Metanephros (tissue), 1 donor: ENCODE measurements around the gene LGR6. TPM values are rescaled to one million over a fixed set of nuclear protein-coding genes. Genes with fewer than 3 reads are reported as not detected.

Experiments used
- total RNA-seq: library from RNA; depleted of rRNA; stranded (reverse); fragments of >200 nt; gene quantifications from one replicate; pipeline ENCODE4 v1.2.3, GENCODE V29; 2014

The LGR6 gene, protein sequence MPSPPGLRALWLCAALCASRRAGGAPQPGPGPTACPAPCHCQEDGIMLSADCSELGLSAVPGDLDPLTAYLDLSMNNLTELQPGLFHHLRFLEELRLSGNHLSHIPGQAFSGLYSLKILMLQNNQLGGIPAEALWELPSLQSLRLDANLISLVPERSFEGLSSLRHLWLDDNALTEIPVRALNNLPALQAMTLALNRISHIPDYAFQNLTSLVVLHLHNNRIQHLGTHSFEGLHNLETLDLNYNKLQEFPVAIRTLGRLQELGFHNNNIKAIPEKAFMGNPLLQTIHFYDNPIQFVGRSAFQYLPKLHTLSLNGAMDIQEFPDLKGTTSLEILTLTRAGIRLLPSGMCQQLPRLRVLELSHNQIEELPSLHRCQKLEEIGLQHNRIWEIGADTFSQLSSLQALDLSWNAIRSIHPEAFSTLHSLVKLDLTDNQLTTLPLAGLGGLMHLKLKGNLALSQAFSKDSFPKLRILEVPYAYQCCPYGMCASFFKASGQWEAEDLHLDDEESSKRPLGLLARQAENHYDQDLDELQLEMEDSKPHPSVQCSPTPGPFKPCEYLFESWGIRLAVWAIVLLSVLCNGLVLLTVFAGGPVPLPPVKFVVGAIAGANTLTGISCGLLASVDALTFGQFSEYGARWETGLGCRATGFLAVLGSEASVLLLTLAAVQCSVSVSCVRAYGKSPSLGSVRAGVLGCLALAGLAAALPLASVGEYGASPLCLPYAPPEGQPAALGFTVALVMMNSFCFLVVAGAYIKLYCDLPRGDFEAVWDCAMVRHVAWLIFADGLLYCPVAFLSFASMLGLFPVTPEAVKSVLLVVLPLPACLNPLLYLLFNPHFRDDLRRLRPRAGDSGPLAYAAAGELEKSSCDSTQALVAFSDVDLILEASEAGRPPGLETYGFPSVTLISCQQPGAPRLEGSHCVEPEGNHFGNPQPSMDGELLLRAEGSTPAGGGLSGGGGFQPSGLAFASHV
- total RNA-seq = 1.6 TPM

DNA sequence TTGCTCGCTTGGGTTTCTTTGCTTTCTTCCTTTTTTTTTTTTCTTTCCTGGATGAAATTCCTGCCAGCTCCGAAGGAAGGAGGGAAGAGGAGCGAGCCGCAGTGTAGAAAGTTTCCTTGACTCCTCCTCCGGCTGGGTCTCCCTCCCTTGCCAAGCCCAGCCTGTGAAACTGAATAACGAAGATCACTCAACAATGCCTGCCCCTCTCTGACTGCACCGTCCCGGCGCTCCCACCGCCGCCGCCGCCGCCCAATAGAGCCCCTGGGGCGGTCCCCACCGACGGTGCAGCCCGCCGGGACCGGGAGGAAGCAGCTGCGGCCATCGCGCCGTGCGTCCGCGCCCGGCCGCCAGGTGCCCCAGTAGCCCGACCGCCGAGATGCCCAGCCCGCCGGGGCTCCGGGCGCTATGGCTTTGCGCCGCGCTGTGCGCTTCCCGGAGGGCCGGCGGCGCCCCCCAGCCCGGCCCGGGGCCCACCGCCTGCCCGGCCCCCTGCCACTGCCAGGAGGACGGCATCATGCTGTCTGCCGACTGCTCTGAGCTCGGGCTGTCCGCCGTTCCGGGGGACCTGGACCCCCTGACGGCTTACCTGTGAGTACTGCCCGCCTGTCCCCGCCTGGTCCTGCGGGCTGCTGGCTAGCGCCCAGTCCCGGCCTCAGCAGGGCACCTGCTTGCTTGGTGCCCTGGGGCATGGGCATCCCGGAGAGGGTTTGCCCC lies at the start of gene LGR6:
TSS of gene LGR6 (plus strand) at position 186 of the 714 bp plus-strand sequence. CDS start at position 377, 191 bp downstream.

DNA sequence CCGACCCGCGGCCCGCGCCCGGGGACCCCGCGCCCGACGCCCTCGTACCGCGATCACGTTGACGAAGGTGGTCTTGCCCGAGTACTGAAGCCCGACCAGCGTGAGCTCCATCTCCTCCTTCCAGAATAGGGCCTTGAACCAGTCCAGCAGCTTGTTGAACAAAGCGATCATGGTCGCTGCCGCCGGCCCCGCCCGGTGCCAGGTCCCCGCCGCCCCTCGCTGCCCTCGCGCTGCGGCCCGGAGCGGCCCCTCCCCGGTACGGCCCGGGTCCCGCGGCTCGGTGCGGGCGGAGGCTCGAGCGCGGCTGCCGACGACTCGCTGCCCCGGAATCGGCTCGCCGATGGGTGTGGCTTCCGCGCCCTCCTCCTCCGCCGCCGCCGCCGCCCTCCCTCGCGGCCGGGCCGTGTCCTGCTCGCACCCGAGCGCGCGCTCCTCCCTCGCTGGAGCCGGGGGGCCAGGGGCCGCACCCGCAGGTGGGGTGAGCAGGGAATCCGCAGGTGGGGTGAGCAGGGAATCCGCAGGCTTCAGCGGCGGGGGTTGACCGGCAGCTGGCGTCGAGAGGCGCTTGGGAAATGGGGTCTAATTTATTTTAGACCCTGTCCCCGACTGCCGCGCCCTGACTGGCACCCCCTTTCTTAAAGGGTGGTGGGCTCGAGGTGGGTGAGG lies 49.1 kb upstream of the LGR6 start, which contains the start of gene ARL8A:
TSS of gene ARL8A (minus strand) at position 336 of the 666 bp plus-strand sequence. CDS start at position 171, 165 bp downstream.

DNA sequence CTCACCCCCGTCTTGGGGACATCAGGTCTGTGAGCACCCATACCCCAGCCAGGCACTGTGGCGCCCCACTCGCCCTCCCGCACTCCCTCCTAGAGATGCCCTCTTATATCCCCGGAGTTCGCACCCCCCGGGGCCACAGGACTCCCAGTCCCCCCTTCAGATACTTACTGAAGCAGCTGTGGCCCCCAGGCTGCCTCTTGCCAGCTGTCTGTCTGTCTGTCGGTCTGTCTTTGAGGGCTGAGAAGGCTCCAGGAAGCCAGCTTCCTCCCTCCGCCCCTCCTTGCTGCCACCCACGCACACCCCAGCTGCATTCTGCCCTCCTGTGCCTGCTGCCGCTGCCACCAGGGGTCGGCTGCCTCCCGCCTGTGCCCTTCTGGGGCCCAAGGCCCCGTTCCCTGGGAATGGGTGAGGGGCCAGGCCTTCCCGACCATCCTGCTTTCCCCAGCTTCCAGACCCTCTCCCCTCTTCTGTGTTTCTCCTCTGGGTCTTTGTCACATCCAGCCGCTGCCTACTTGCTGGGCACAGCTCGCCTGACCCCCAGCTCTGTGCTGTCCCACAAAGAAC lies 33.1 kb upstream of the LGR6 start, which contains the start of gene PTPN7:
TSS of gene PTPN7 (minus strand) at position 226 of the 564 bp plus-strand sequence. CDS start 1,200 bp downstream, outside the sequence.

DNA sequence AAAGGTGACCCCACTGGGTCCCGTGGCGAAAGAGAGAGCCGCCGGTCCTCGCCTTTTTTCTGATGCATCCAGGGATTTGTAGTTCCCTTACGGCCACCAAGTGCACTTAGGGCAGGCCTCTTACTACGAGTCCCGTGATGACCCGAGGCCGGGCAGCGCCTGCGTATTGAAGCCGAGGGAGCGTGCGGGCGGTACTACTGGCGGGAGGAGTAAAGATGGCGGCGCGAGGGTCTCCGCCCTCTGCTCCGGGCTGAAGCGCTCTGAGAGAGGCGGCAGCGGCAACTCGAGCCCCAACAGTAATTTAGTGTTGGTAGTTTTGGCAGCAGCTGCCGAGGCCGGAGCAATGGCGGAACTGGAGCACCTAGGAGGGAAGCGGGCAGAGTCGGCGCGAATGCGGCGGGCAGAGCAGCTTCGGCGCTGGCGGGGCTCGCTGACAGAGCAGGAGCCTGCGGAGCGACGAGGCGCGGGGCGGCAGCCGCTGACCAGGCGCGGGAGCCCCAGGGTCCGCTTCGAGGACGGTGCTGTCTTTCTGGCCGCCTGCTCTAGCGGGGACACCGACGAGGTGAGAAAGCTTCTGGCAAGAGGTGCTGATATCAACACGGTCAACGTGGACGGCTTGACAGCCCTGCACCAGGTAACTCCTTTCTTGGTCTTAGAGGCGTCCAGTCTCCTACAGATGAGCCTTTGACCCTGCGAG lies 155.1 kb downstream of the LGR6 start, which contains the start of gene PPP1R12B:
TSS of gene PPP1R12B (plus strand) at position 191 of the 697 bp plus-strand sequence. CDS start at position 344, 153 bp downstream.

Other genes with a start within 250 kb of the LGR6 start
- 12.6 TPM for gene LMOD1, start 247.3 kb upstream of the LGR6 start, total RNA-seq
- 28.7 TPM for gene TIMM17A, start 238.3 kb upstream of the LGR6 start, total RNA-seq
- gene RNPEP, start 211.2 kb upstream of the LGR6 start, total RNA-seq = 42.1 TPM
- gene ELF3, start 183.2 kb upstream of the LGR6 start, total RNA-seq = 106 TPM
- gene GPR37L1, start 70.9 kb upstream of the LGR6 start, total RNA-seq = 0.06 TPM
- gene ARL8A, start 49.1 kb upstream of the LGR6 start, total RNA-seq = 19.0 TPM
- 3.0 TPM for gene PTPN7, start 33.2 kb upstream of the LGR6 start, total RNA-seq
- 17.4 TPM for gene UBE2T, start 148.1 kb downstream of the LGR6 start, total RNA-seq
- gene PPP1R12B, start 154.9 kb downstream of the LGR6 start, total RNA-seq = 70.3 TPM